K562 (cell line): ENCODE measurements around the gene B3GNT9. TPM values are rescaled to one million over a fixed set of nuclear protein-coding genes. Genes with fewer than 3 reads are reported as not detected.
A peak's percentile ranks its signal among the peaks of the same experiment; 100 is the strongest.

Source experiments
- CBX2 ChIP-seq: fragments of 200-600 bp; sonication (generic); IDR thresholded peaks from one replicate; pipeline ENCODE4 v1.6.1; 2012; ENCODE audit warnings: mild to moderate bottlenecking, low read length, inconsistent platforms; ENCODE audit not compliant: insufficient read depth, poor library complexity, severe bottlenecking
- CEBPZ ChIP-seq: fragments of 150-350 bp; IDR thresholded peaks from 2 replicates; pipeline ENCODE4 v1.6.1; 2014; ENCODE audit warnings: low read depth, mild to moderate bottlenecking, low read length, borderline replicate concordance
- CHD1 ChIP-seq: fragments of 200-600 bp; sonication (generic); IDR thresholded peaks from one replicate; pipeline ENCODE4 v1.6.1; 2012; ENCODE audit warnings: mild to moderate bottlenecking, moderate library complexity, low read length, inconsistent platforms
- EHMT2 ChIP-seq: fragments of 450-650 bp; IDR thresholded peaks from 2 replicates; pipeline ENCODE4 v1.6.1; 2018; ENCODE audit warnings: antibody characterized with exemption
- ELF1 ChIP-seq: fragments of 200-800 bp; sonication (Bioruptor generic); IDR thresholded peaks from 2 replicates; pipeline ENCODE4 v1.6.1; 2016; ENCODE audit warnings: missing genetic modification characterization, missing compliant biosample characterization
- FOXA1 ChIP-seq: fragments of 450-650 bp; IDR thresholded peaks from 2 replicates; pipeline ENCODE4 v1.6.1; 2016; ENCODE audit warnings: mild to moderate bottlenecking, borderline replicate concordance
- GATAD2A ChIP-seq: fragments of 450-650 bp; IDR thresholded peaks from 2 replicates; pipeline ENCODE4 v1.6.1; 2017
- JUNB ChIP-seq: fragments of 450-650 bp; formaldehyde crosslinking; conservative IDR thresholded peaks from 2 replicates; pipeline ENCODE4 v1.4.0; 2020; ENCODE audit warnings: mild to moderate bottlenecking
- MYBL2 ChIP-seq, 2 experiments: fragments of 450-650 bp in 1 of 2; sonication (generic) in 1 of 2; formaldehyde crosslinking in 1 of 2; IDR thresholded peaks; 2 replicates each; pipeline versions ENCODE4 v1.6.1 to v1.8.1; 2017 to 2022; ENCODE audit warnings: borderline replicate concordance in 1 of 2, inconsistent platforms in 1 of 2, low read depth in 1 of 2, mild to moderate bottlenecking in 1 of 2, missing genetic modification reagents in 1 of 2, moderate library complexity in 1 of 2
- RNF2 ChIP-seq: sonication (generic); IDR thresholded peaks from 2 replicates; pipeline ENCODE4 v1.6.1; 2016
- SOX6 ChIP-seq: fragments of 450-650 bp; IDR thresholded peaks from 2 replicates; pipeline ENCODE4 v1.6.1; 2014; ENCODE audit warnings: mild to moderate bottlenecking
- TBL1XR1 ChIP-seq, 2 experiments: IDR thresholded peaks; 2 replicates each; pipeline ENCODE4 v1.6.1; 2012; ENCODE audit warnings: improper control_type of control experiment in 2 of 2, low read length in 2 of 2, mild to moderate bottlenecking in 1 of 2
- TCF15 ChIP-seq: fragments of 250-450 bp; sonication (Bioruptor Pico); IDR thresholded peaks from 2 replicates; pipeline ENCODE4 v1.8.0; 2022; ENCODE audit warnings: moderate library complexity, mild to moderate bottlenecking, inconsistent platforms
- USF1 ChIP-seq: sonication (generic); formaldehyde crosslinking; IDR thresholded peaks from 2 replicates; pipeline ENCODE4 v1.9.0; 2022; ENCODE audit warnings: mild to moderate bottlenecking, missing genetic modification reagents
- ZMIZ1 ChIP-seq, 2 experiments: fragments of 150-350 bp in 1 of 2; IDR thresholded peaks; 2 replicates each; pipeline ENCODE4 v1.6.1; 2012 to 2016; ENCODE audit warnings: low read depth in 2 of 2, low read length in 2 of 2, mild to moderate bottlenecking in 1 of 2, moderate library complexity in 1 of 2
- ZNF696 ChIP-seq: fragments of 250-450 bp; sonication (Bioruptor Pico); conservative IDR thresholded peaks from 2 replicates; pipeline ENCODE4 v1.4.0; 2020; ENCODE audit warnings: mild to moderate bottlenecking, moderate library complexity
- polyA plus RNA-seq, 8 experiments: library from polyadenylated mRNA; depleted of rRNA in 4 of 8; stranded (reverse) in 5 of 8; unstranded in 3 of 8; fragments of >200 nt; fragmentation: Nextera tagmentation in 2 of 8; fragmentation: Illumina TruSeq in 1 of 8; extraction: Ambion mirVana in 2 of 8; extraction: Trizol in 1 of 8; gene quantifications; 2 replicates each; pipeline versions ENCODE4 v1.2.1 to v1.2.3, GENCODE V29; 2011 to 2014; ENCODE audit warnings: inconsistent platforms in 1 of 8, missing spikeins in 1 of 8
- total RNA-seq, 7 experiments: library from RNA; depleted of rRNA in 6 of 7; stranded (reverse); fragments of >200 nt in 6 of 7; fragmentation: Illumina TruSeq in 2 of 7; extraction: Trizol in 2 of 7; gene quantifications; 2 replicates each; pipeline versions ENCODE4 v1.2.1 to v1.2.3, GENCODE V29; 2011 to 2021; ENCODE audit warnings: low replicate concordance in 1 of 7

B3GNT9 gene
- total and polyA plus RNA-seq, 9 of the 15 experiments (the other 6 are each of a cell fraction or from before 2014, with no cell fraction given), result 0.01 to 1.8 (median 1.1) TPM; not detected in 1

GRCh38 chr16:67170168-67170948 lies 19.6 kb upstream of the B3GNT9 start, which contains the start of gene NOL3 (continued):
- TF ChIP-seq CEBPZ, result no peak
- peak; percentile 33; the same call in 1 of the 2 replicates for TF ChIP-seq RNF2
- TF ChIP-seq GATAD2A, result no peak
- no peak for TF ChIP-seq JUNB
- no peak for TF ChIP-seq SOX6
- TF ChIP-seq FOXA1, result no peak
- no peak for TF ChIP-seq MYBL2 (IDR thresholded peaks at IDR 0.05; ENCODE audit: low read depth)
- no peak for TF ChIP-seq MYBL2 (CRISPR knock-in tag; IDR thresholded peaks at IDR 0.05; ENCODE audit: borderline replicate concordance)
- TF ChIP-seq CBX2, result no peak
- TF ChIP-seq ZNF696, result no peak
- TF ChIP-seq USF1, result no peak
- no peak for TF ChIP-seq ZMIZ1 (IDR thresholded peaks at IDR 0.05; ENCODE audit: low read depth in 2 of 2, low read length in 2 of 2)
- no peak for TF ChIP-seq EHMT2
- TF ChIP-seq ELF1 (tag), result no peak
- TF ChIP-seq TBL1XR1 (IDR thresholded peaks at IDR 0.05; ENCODE audit: low read length in 2 of 2), result no peak
- no peak for TF ChIP-seq TCF15 (CRISPR knock-in tag)
- TF ChIP-seq CHD1, result no peak
